ENCODE measurements around the gene DRAM2.
"Not testable (repeated sequence)": the region's sequence is repeated elsewhere in the genome, so short reads cannot be mapped to it uniquely, and the experiment has no call there.

DRAM2 gene

GRCh38 chr1:111085676-111086075 lies 54.2 kb downstream of the DRAM2 start:
- TF ChIP-seq, protein P1, sequence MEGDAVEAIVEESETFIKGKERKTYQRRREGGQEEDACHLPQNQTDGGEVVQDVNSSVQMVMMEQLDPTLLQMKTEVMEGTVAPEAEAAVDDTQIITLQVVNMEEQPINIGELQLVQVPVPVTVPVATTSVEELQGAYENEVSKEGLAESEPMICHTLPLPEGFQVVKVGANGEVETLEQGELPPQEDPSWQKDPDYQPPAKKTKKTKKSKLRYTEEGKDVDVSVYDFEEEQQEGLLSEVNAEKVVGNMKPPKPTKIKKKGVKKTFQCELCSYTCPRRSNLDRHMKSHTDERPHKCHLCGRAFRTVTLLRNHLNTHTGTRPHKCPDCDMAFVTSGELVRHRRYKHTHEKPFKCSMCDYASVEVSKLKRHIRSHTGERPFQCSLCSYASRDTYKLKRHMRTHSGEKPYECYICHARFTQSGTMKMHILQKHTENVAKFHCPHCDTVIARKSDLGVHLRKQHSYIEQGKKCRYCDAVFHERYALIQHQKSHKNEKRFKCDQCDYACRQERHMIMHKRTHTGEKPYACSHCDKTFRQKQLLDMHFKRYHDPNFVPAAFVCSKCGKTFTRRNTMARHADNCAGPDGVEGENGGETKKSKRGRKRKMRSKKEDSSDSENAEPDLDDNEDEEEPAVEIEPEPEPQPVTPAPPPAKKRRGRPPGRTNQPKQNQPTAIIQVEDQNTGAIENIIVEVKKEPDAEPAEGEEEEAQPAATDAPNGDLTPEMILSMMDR (IDR thresholded peaks at IDR 0.05; ENCODE audit: insufficient read depth, low read length, poor library complexity, severe bottlenecking) = no peak
- Histone ChIP-seq H3K36me3 (ENCODE audit: control insufficient read depth, insufficient read depth, low read length) (no peaks in the 10 kb centered on the region), H3K4me3 (replicated peaks; ENCODE audit: low read depth, low read length) (no peak overlapping the region), H3K27me3 (replicated peaks; ENCODE audit: control insufficient read depth, insufficient read depth, low read length) (no peaks in the 10 kb centered on the region)
- DNase-seq (ENCODE audit: extremely low read depth, insufficient read length) = no peak

DNA sequence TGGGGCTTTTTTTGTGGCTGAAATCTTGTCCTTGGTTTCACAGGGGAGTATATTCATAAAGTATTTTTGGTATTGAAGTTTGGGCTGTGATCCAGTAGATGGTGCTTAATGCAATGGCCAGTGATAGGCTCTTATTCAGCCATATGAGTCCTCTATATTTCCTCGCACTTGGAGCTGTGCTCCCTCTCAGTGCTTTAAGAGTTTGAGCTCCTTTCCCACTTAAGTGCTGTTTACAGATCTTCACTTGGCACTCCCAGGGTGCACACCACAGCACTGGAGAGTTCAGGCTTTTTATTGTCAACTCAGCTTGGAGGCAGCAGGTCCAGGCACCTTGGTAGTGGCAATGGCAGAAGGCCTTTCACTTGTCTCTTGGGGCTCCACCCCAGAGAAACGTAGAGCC lies 54.9 kb downstream of the DRAM2 start:
- H3K27me3 ChIP-seq (replicated peaks; ENCODE audit: control insufficient read depth, insufficient read depth, low read length) = no peaks in the 10 kb centered on the region
- H3K36me3 ChIP-seq (ENCODE audit: control insufficient read depth, insufficient read depth, low read length) = no peaks in the 10 kb centered on the region
- no peak for DNase-seq (ENCODE audit: extremely low read depth, insufficient read length)
- no peak overlapping the region for H3K4me3 ChIP-seq (replicated peaks; ENCODE audit: low read depth, low read length)
- TF ChIP-seq, protein P1 (IDR thresholded peaks at IDR 0.05; ENCODE audit: insufficient read depth, low read length, poor library complexity, severe bottlenecking) = no peak

DNA sequence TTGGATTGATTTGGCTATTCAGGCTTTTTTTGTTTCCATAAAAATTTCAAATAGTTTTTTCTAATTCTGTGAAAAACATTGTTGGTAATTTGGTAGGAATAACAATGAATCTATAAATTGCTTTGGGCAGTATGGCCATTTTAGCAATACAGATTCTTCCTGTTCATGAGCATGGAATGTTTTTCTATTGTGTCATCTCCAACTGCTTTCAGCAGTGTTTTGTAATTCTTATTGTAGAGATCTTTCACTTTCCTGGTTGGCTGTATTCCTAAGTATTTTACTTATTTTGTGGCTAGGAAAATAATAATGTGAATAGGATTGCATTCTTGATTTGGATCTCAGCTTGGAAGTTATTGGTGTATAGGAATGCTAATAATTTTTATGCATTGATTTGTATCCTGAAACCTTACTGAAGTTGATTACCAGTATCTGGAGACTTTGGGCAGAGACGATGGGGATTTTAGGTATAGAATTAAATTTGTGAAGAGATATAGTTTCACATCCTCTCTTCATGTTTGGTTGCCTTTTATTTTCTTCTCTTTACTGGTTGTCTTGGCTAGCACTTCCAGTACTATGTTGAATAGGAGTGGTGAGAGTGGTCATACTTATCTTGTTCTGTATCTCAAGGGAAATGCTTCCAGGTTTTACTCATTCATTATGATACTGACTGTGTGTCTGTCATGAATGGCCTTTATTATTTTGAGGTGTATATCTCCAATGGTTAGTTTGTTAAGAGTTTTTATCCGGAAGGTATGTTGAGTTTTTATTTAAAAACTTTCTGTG lies 57.3 kb downstream of the DRAM2 start:
- DNase-seq (ENCODE audit: extremely low read depth, insufficient read length) = no peak
- Histone ChIP-seq H3K36me3 (ENCODE audit: control insufficient read depth, insufficient read depth, low read length) (no peaks in the 10 kb centered on the region), H3K4me3 (replicated peaks; ENCODE audit: low read depth, low read length) (no peak overlapping the region), H3K27me3 (replicated peaks; ENCODE audit: control insufficient read depth, insufficient read depth, low read length) (no peaks in the 10 kb centered on the region)
- TF ChIP-seq, protein P1 (IDR thresholded peaks at IDR 0.05; ENCODE audit: insufficient read depth, low read length, poor library complexity, severe bottlenecking) = no peak

DNA sequence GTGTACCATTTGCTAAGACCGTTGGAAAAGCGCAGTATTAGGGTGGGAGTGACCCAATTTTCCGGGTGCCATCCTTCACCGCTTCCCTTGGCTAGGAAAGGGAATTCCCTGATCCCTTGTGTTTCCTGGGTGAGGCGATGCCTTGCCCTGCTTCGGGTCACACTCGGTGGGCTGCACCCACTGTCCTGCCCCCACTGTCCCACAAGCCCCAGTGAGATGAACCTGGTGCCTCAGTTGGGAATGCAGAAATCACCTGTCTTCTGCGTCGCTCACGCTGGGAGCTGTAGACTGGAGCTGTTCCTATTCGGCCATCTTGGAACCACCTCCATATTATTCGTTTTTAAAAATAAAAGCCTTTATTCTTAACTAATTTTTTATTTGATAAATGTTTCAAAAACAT lies 60.6 kb downstream of the DRAM2 start:
- H3K27me3 ChIP-seq (replicated peaks; ENCODE audit: control insufficient read depth, insufficient read depth, low read length); DNase-seq (ENCODE audit: extremely low read depth, insufficient read length); H3K36me3 ChIP-seq (ENCODE audit: control insufficient read depth, insufficient read depth, low read length); H3K4me3 ChIP-seq (replicated peaks; ENCODE audit: low read depth, low read length): not testable (repeated sequence)

DNA sequence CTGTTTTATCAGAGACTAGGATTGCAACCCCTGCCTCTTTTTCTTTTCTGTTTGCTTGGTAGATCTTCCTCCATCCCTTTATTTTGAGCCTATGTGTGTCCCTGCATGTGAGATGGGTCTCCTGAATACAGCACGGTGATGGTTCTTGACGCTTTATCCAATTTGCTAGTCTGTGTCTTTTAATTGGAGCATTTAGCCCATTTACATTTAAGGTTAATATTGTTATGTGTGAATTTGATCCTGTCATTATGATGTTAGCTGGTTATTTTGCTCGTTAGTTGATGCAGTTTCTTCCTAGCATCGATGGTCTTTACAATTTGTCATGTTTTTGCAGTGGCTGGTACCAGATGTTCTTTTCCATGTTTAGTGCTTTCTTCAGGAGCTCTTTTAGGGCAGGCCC lies 62.6 kb downstream of the DRAM2 start:
- not testable (repeated sequence) for DNase-seq (ENCODE audit: extremely low read depth, insufficient read length); H3K27me3 ChIP-seq (replicated peaks; ENCODE audit: control insufficient read depth, insufficient read depth, low read length); H3K36me3 ChIP-seq (ENCODE audit: control insufficient read depth, insufficient read depth, low read length); H3K4me3 ChIP-seq (replicated peaks; ENCODE audit: low read depth, low read length)
